ENCODE data around the gene SAG.
"Not testable (repeated sequence)": the region's sequence is repeated elsewhere in the genome, so short reads cannot be mapped to it uniquely, and the experiment has no call there.

The SAG gene

GRCh38 chr2:233334915-233335314 is 27.3 kb downstream of the SAG start:
- no peak for DNase-seq

- DNase-seq, result not testable (repeated sequence)
Observed at GRCh38 chr2:233336091-233336490, 28.5 kb downstream of the SAG start.

GRCh38 chr2:233336541-233336940 is 28.9 kb downstream of the SAG start:
- no peak for DNase-seq

GRCh38 chr2:233338046-233338445 is 30.4 kb downstream of the SAG start:
- no peak for DNase-seq

- no peak for DNase-seq
Observed at GRCh38 chr2:233338812-233339368, 31.3 kb downstream of the SAG start.

GRCh38 chr2:233339427-233339826 is 31.8 kb downstream of the SAG start:
- no peak for DNase-seq

DNA sequence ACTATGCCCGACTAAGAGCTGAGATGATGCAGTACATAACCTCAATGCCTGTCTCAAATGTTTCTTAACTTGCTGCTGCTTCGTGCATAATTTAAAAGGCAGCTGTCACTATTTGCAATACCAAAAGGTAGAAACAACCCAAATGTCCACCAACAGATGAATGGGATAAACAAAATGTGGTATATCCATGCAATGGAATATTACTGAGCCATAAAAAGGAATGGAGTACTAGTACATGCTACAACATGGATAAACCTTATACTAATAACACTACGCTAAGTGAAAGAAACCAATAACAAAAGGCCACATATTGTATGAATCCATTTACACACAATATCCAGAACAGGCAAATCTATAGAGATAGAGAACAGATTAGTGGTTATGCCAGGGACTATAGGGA is 33.7 kb downstream of the SAG start:
- DNase-seq, result no peak

DNA sequence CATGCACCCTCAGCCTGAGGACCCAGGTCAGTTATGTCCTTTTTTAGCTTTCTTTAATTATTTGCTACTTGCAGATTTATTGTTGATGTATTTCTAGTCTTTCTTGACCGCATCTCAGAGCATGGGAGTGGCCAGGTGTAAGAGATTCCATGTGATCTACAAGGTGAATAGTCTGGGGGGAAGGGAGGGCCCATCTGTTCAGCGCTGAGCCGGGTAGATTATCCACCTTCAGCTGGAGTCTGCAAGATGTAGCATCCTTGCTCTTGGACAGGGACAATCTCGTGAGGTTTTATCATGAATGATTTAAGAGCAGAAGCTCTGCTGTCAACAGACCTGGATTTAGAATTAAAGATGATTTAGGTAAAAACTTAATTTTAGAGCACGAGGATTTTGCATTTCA is 34.7 kb downstream of the SAG start:
- no peak for DNase-seq

- DNase-seq, result no peak
Observed at GRCh38 chr2:233343171-233343705, 35.6 kb downstream of the SAG start.

- no peak for DNase-seq
Observed at GRCh38 chr2:233346376-233346775, 38.8 kb downstream of the SAG start.

GRCh38 chr2:233346930-233347329 is 39.3 kb downstream of the SAG start:
- DNase-seq, result no peak

DNA sequence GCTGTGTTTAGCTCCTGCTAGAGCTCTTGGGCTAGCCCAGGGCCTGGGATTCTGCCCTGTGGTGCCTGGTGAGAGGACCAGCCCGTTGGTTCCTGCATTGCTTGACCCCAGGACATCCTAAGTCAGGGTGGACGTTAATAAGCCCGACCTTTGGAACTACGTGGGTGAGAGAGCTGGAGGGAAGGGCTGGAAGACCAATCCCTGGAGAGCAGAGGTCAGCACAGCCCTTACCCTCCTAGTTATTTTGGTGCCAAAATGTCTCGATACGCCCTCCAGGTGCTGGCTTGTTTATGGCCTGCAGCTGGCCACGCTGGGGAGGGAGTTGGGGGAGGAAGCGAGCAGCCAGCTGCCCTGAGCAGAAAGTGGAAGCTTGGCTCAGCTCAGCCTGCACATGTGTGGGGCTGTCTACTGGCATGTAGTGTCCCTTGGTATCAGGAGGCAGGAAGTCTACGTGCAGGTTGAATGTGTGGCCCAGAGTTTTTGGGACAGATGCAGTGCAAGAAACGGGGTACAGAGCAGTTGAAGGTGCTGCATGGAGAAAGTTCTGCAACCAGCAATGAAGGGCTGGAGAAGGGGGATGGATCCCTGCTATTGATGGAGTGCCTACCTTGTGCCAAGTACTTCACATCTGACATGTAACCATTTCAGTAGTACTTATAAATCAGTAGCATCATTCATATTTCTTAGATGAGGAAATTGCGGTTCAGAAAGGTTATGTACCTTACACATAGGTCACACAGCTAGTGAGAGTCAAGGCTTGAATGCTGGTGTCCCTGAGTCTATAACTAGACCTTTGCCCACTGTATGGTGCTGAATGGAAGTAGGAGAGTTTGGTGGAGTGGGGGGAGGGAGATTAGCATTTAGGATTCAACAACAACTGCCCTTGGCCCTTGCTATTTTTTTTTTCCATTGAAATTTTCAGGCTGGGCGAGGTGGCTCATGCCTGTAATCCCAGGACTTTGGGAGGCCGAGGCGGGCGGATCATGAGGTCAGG is 41.7 kb downstream of the SAG start:
- no peak for DNase-seq

DNA sequence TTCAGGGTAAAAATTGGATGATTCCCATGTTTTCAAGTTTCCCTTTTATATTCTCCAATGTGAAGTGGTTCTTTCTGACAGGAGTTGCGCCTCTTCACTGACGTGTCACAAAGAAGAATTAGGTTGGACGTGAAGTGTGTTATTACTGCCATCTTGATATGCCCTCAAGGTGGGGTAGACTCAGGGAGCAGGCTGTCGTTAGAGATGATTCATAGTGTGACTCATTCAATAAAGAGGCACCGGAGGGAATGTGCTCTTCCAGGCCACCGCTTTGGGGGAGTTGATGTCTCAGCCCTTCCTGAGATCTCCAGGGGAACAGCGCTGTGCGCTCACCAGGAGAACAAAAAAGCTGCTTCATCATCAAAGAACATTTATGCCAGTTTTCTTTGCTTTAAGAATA is 43.1 kb downstream of the SAG start:
- no peak for DNase-seq

GRCh38 chr2:233351423-233351822 is 43.8 kb downstream of the SAG start:
- DNase-seq, result no peak

- no peak for DNase-seq
Observed at GRCh38 chr2:233352141-233352842, 44.7 kb downstream of the SAG start.

- DNase-seq, result no peak
Observed at GRCh38 chr2:233353101-233353768, 45.6 kb downstream of the SAG start.

- peak; percentile 76 for DNase-seq
Observed at GRCh38 chr2:233353769-233354499, 46.3 kb downstream of the SAG start, which contains the start of gene DGKD. Gene DGKD, plus strand, starts transcription at chr2:233354494. Its CDS starts 25 bp downstream, at chr2:233354519.

GRCh38 chr2:233354500-233354924 is 46.9 kb downstream of the SAG start:
- no peak for DNase-seq

DNA sequence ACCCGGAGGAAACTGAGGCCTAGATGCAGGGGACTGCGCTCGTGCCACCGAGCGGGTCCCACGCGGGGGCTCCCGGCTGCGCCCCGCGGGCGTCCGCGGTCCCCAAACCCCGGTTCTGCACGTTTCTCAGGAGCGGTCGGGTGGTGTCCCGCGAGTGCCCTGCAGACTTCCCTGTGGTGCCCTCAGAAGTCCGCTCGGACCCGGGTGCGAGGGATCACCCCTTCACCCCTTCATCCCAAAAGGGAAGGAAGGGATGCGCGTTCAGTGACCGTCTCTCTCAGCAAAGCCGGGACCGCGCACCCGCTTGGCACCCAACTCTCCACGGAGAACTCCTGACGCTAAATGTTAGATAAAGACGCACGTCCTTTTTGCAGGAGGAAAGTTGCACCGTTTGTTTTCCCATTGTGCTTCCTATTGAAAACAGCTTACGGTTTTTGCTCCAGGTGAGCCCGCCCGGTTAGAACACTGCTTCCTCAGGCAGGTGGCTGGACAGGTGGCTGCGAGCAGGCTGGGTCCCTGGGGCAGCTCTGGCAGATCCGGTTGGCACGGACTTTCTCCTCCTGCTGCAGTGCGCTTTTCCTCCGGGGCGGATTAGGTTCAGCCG is 47.5 kb downstream of the SAG start:
- peak; percentile 21 for DNase-seq

GRCh38 chr2:233355916-233356315 is 48.3 kb downstream of the SAG start:
- no peak for DNase-seq

DNA sequence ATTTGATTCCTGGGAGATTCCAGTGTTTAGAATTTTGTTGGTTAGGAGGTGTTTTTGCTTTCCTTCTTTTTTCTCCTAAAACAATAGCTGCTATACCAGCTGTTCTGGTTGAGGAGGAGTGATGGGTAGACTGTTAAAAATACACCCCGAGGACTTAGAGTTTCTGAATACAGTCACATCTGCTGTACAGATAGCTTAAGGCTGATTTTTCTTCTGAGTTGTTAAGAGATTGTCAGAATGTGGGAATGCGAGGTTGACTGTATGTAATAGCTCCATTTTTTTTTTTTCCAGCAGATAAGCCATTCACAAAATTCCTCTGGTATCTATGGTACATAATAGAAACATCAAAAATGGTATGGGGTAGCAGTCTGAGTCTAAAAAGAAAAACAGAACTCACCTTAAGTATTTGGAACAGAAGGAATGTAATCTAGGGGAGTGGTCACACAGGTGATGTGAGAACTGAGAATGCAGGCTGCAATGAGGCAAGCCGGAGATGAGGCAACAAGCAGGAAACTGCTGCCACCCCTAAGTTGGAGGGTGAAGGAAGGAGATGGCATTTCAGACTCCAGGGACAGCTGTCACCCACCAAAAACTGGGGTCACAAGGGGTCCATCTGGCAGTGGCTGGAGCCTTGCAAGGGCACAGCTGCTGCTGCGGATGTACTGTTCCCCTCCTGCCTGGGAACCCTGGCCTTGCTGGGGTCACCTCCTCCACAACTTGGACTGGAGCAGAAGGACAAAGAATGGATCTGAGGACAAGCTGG is 49.1 kb downstream of the SAG start:
- DNase-seq, result no peak
